H9 (cell line): ENCODE measurements around the gene DIAPH2. TPM values are rescaled to one million over a fixed set of nuclear protein-coding genes. Genes with fewer than 3 reads are reported as not detected.

Experiments
- DNase-seq: peaks from one replicate; pipeline ENCODE4 v3.0.0-alpha.2; 2017
- H2AFZ ChIP-seq: one replicate; pipeline ENCODE4 v1.6.1; 2013; ENCODE audit warnings: mild to moderate bottlenecking, low read length, control low read depth, moderate library complexity
- H2AK5ac ChIP-seq: 2 replicates; pipeline ENCODE4 v1.6.1; 2013; ENCODE audit warnings: low read length, control low read depth, mixed read lengths; ENCODE audit not compliant: insufficient read length
- H2BK120ac ChIP-seq: one replicate; pipeline ENCODE4 v1.6.1; 2013; ENCODE audit warnings: low read depth, mild to moderate bottlenecking, low read length, control low read depth, inconsistent platforms; ENCODE audit not compliant: poor library complexity, severe bottlenecking
- H2BK12ac ChIP-seq: 2 replicates; pipeline ENCODE4 v1.6.1; 2013; ENCODE audit warnings: low read length, control low read depth, mixed read lengths, low read depth; ENCODE audit not compliant: insufficient read length
- H2BK15ac ChIP-seq: 2 replicates; pipeline ENCODE4 v1.6.1; 2013; ENCODE audit warnings: low read depth, low read length, control low read depth
- H2BK20ac ChIP-seq: one replicate; pipeline ENCODE4 v1.6.1; 2013; ENCODE audit warnings: low read depth, mild to moderate bottlenecking, low read length, control low read depth, inconsistent platforms; ENCODE audit not compliant: poor library complexity, severe bottlenecking
- H2BK5ac ChIP-seq: 2 replicates; pipeline ENCODE4 v1.6.1; 2013; ENCODE audit warnings: low read length, control low read depth, mixed read lengths; ENCODE audit not compliant: insufficient read length
- H3K14ac ChIP-seq: 2 replicates; pipeline ENCODE4 v1.6.1; 2013; ENCODE audit warnings: low read length, control low read depth; ENCODE audit not compliant: insufficient read depth
- H3K18ac ChIP-seq: 2 replicates; pipeline ENCODE4 v1.6.1; 2013; ENCODE audit warnings: low read depth, mild to moderate bottlenecking, mixed read lengths, low read length, control low read depth; ENCODE audit not compliant: insufficient read length
- H3K23ac ChIP-seq: 2 replicates; pipeline ENCODE4 v1.6.1; 2013; ENCODE audit warnings: low read length, control low read depth, mixed read lengths, low read depth; ENCODE audit not compliant: insufficient read length
- H3K23me2 ChIP-seq: 2 replicates; pipeline ENCODE4 v1.6.1; 2013; ENCODE audit warnings: low read depth, mild to moderate bottlenecking, mixed read lengths, low read length, control low read depth; ENCODE audit not compliant: insufficient read length, poor library complexity, severe bottlenecking
- H3K27ac ChIP-seq: 2 replicates; pipeline ENCODE4 v1.5.1; 2013; ENCODE audit warnings: low read length, control low read depth, mixed read lengths, low read depth; ENCODE audit not compliant: insufficient read length
- H3K27me3 ChIP-seq: 2 replicates; pipeline ENCODE4 v1.6.1; 2013; ENCODE audit warnings: low read length, control low read depth, inconsistent platforms; ENCODE audit not compliant: insufficient read depth
- H3K4ac ChIP-seq: 2 replicates; pipeline ENCODE4 v1.6.1; 2013; ENCODE audit warnings: low read depth, mild to moderate bottlenecking, control low read depth, inconsistent platforms, low read length, moderate library complexity
- H3K4me1 ChIP-seq: 2 replicates; pipeline ENCODE4 v1.6.1; 2013; ENCODE audit warnings: low read length, control low read depth, inconsistent platforms; ENCODE audit not compliant: insufficient read depth
- H3K4me2 ChIP-seq: 2 replicates; pipeline ENCODE4 v1.6.1; 2013; ENCODE audit warnings: low read length, control low read depth, mixed read lengths; ENCODE audit not compliant: insufficient read length, insufficient read depth
- H3K56ac ChIP-seq: 2 replicates; pipeline ENCODE4 v1.6.1; 2013; ENCODE audit warnings: low read depth, mild to moderate bottlenecking, mixed read lengths, low read length, control low read depth; ENCODE audit not compliant: insufficient read length
- H3K79me1 ChIP-seq: 2 replicates; pipeline ENCODE4 v1.6.1; 2013; ENCODE audit warnings: low read depth, mild to moderate bottlenecking, moderate library complexity, low read length, control low read depth, inconsistent platforms; ENCODE audit not compliant: insufficient read depth, poor library complexity, severe bottlenecking
- H3K79me2 ChIP-seq: 2 replicates; pipeline ENCODE4 v1.6.1; 2013; ENCODE audit warnings: low read length, control low read depth, inconsistent platforms; ENCODE audit not compliant: insufficient read depth
- H3K9ac ChIP-seq: 2 replicates; pipeline ENCODE4 v1.6.1; 2013; ENCODE audit warnings: low read length, control low read depth, mixed read lengths; ENCODE audit not compliant: insufficient read length; ENCODE audit errors: extremely low read depth
- H3K9me3 ChIP-seq: one replicate; pipeline ENCODE4 v1.6.1; 2013; ENCODE audit warnings: low read depth, low read length, inconsistent platforms; ENCODE audit not compliant: control insufficient read depth
- H3T11ph ChIP-seq: one replicate; pipeline ENCODE4 v1.6.1; 2013; ENCODE audit warnings: mild to moderate bottlenecking, low read length, control low read depth, inconsistent platforms
- H4K20me1 ChIP-seq: one replicate; pipeline ENCODE4 v1.6.1; 2013; ENCODE audit not compliant: control insufficient read depth, insufficient read length, insufficient read depth
- H4K5ac ChIP-seq: 2 replicates; pipeline ENCODE4 v1.6.1; 2013; ENCODE audit warnings: low read depth, mild to moderate bottlenecking, mixed read lengths, low read length, control low read depth; ENCODE audit not compliant: insufficient read length
- H4K8ac ChIP-seq: replicated peaks from 2 replicates; pipeline ENCODE4 v1.6.1; 2013; ENCODE audit warnings: low read length, control low read depth, mixed read lengths, low read depth; ENCODE audit not compliant: insufficient read length
- H4K91ac ChIP-seq: 2 replicates; pipeline ENCODE4 v1.6.1; 2013; ENCODE audit warnings: low read depth, mild to moderate bottlenecking, moderate library complexity, mixed read lengths, low read length, control low read depth; ENCODE audit not compliant: insufficient read length
- H3K27ac Mint-ChIP-seq, 3 experiments: 2 replicates in 2 of 3; 3 replicates in 1 of 3; pipeline ENCODE4 v1.8.0; 2020 to 2021; ENCODE audit warnings: mixed read lengths in 3 of 3, mild to moderate bottlenecking in 1 of 3, moderate library complexity in 1 of 3
- H3K27me3 Mint-ChIP-seq: 2 replicates; pipeline ENCODE4 v1.8.0; 2021; ENCODE audit warnings: low read depth, mild to moderate bottlenecking, moderate library complexity, mixed read lengths
- H3K36me3 Mint-ChIP-seq, 3 experiments: 2 replicates in 2 of 3; 3 replicates in 1 of 3; pipeline ENCODE4 v1.8.0; 2020 to 2021; ENCODE audit warnings: low read depth in 3 of 3, mixed read lengths in 3 of 3; ENCODE audit not compliant: insufficient read depth in 1 of 3
- H3K4me1 Mint-ChIP-seq, 2 experiments: 2 replicates each; pipeline ENCODE4 v1.8.0; 2020; ENCODE audit warnings: mixed read lengths in 2 of 2
- H3K4me3 Mint-ChIP-seq, 2 experiments: 2 replicates in 1 of 2; 3 replicates in 1 of 2; pipeline ENCODE4 v1.8.0; 2020 to 2021; ENCODE audit warnings: mild to moderate bottlenecking in 2 of 2, mixed read lengths in 2 of 2, moderate library complexity in 1 of 2
- H3K9me3 Mint-ChIP-seq, 2 experiments: 2 replicates in 1 of 2; 3 replicates in 1 of 2; pipeline ENCODE4 v1.8.0; 2020; ENCODE audit warnings: mild to moderate bottlenecking in 2 of 2, mixed read lengths in 2 of 2, moderate library complexity in 1 of 2
- CTCF ChIP-seq: fragments of 200-600 bp; sonication (generic); conservative IDR thresholded peaks from 3 replicates; pipeline ENCODE4 v1.8.0; 2021; ENCODE audit warnings: antibody characterized with exemption, mild to moderate bottlenecking
- WGBS: extraction: QIAGEN DNeasy Blood & Tissue Kit; methylation state at CpG from one replicate; pipeline ENCODE4 v1.1.7; 2013; ENCODE audit warnings: missing lambda C conversion rate, low lambda C conversion rate, mixed read lengths; ENCODE audit not compliant: insufficient read length; ENCODE audit errors: extremely low coverage; 5-methylcytosine and 5-hydroxymethylcytosine counted together
- total RNA-seq: library from RNA; stranded (reverse); gene quantifications from 2 replicates; pipeline ENCODE4 v1.2.1, GENCODE V29; 2021

Gene DIAPH2
- total RNA-seq, 1 experiment from 2014 or later, result 45.4 TPM

GRCh38 chrX:96703379-96703778 is 18.7 kb downstream of the DIAPH2 start:
- Histone ChIP-seq H3K14ac (no peak overlapping the region), H2AFZ (no peak overlapping the region), H3K56ac (no peak overlapping the region), H3K79me1 (no peaks in the 10 kb centered on the region), H2BK20ac (no peak overlapping the region), H2BK15ac (no peak overlapping the region), H3K79me2 (no peaks in the 10 kb centered on the region), H3K18ac (no peak overlapping the region), H2AK5ac (no peak overlapping the region), H3K27me3 (no peaks in the 10 kb centered on the region), H3K27ac (no peak overlapping the region), H2BK5ac (no peak overlapping the region), H3K4me2 (no peak overlapping the region), H3K23me2 (no peaks in the 10 kb centered on the region), H3K4me1 (no peaks in the 10 kb centered on the region), H4K5ac (no peak overlapping the region), H3K9ac (no peak overlapping the region), H3K4ac (no peak overlapping the region), H2BK12ac (no peak overlapping the region), H3K23ac (no peak overlapping the region), H3T11ph (no peak overlapping the region), H2BK120ac (no peak overlapping the region), H3K9me3 (no peaks in the 10 kb centered on the region), H4K91ac (no peak overlapping the region), H4K8ac (no peak overlapping the region), H4K20me1 (no peaks in the 10 kb centered on the region)
- Mint-ChIP-seq H3K9me3 (no peaks in the 10 kb centered on the region), H3K27me3 (no peaks in the 10 kb centered on the region), H3K36me3 (no peaks in the 10 kb centered on the region; a peak in 1 of 7 replicates), H3K4me1 (peaks cover 30 to 41% of the 10 kb centered on the region in 2 experiments), H3K4me3 (no peak overlapping the region), H3K27ac (no peak overlapping the region)
- no peak for TF ChIP-seq CTCF
- WGBS, result no CpG with 5 or more reads among the region's 1 CpG
- no peak for DNase-seq
